Spinal cord (tissue), 10 donors: Measurements from ENCODE around the gene KRT79. TPM values are rescaled to one million over a fixed set of nuclear protein-coding genes. Genes with fewer than 3 reads are reported as not detected.

Experiments
- DNase-seq, 6 donors: peaks; one replicate each; pipeline versions ENCODE4 v3.0.0 to v3.0.0-alpha.2; 2013 to 2015; ENCODE audit warnings: low spot score in 6 of 6, low read depth in 4 of 6
- H3K27ac ChIP-seq: one replicate; pipeline ENCODE4 v1.5.1; 2013; ENCODE audit warnings: low read depth, low read length, control low read depth
- H3K27me3 ChIP-seq: one replicate; pipeline ENCODE4 v1.6.1; 2013; ENCODE audit warnings: low read length; ENCODE audit not compliant: control insufficient read depth, insufficient read depth
- H3K36me3 ChIP-seq: one replicate; pipeline ENCODE4 v1.6.1; 2013; ENCODE audit warnings: low read length; ENCODE audit not compliant: control insufficient read depth, insufficient read depth
- H3K4me1 ChIP-seq: one replicate; pipeline ENCODE4 v1.6.1; 2013; ENCODE audit warnings: low read length; ENCODE audit not compliant: control insufficient read depth, insufficient read depth
- H3K4me3 ChIP-seq: one replicate; pipeline ENCODE4 v1.5.1; 2013; ENCODE audit warnings: low read depth, low read length, control low read depth
- H3K9me3 ChIP-seq: one replicate; pipeline ENCODE4 v1.6.1; 2013; ENCODE audit warnings: low read length; ENCODE audit not compliant: control insufficient read depth, insufficient read depth
- WGBS: methylation state at CpG from one replicate; pipeline ENCODE4 v1.1.5; 2013; ENCODE audit warnings: missing lambda C conversion rate; ENCODE audit not compliant: insufficient coverage; 5-methylcytosine and 5-hydroxymethylcytosine counted together
- polyA plus RNA-seq, 2 donors: library from polyadenylated mRNA; unstranded; fragments of 120-200 nt; gene quantifications; one replicate each; pipeline ENCODE4 v1.2.1, GENCODE V29; 2013; ENCODE audit not compliant: insufficient read length in 2 of 2
- total RNA-seq, 2 donors: library from RNA; depleted of rRNA in 1 of 2; stranded (reverse); fragments of 120-200 nt in 1 of 2; fragments of >200 nt in 1 of 2; gene quantifications; one replicate each; pipeline versions ENCODE4 v1.2.3 to v1.2.4, GENCODE V29; 2013 to 2014
- donor health status: healthy.

KRT79 gene
- total and polyA plus RNA-seq, 4 donors = 0.10 to 1.4 (median 0.83) TPM

DNA sequence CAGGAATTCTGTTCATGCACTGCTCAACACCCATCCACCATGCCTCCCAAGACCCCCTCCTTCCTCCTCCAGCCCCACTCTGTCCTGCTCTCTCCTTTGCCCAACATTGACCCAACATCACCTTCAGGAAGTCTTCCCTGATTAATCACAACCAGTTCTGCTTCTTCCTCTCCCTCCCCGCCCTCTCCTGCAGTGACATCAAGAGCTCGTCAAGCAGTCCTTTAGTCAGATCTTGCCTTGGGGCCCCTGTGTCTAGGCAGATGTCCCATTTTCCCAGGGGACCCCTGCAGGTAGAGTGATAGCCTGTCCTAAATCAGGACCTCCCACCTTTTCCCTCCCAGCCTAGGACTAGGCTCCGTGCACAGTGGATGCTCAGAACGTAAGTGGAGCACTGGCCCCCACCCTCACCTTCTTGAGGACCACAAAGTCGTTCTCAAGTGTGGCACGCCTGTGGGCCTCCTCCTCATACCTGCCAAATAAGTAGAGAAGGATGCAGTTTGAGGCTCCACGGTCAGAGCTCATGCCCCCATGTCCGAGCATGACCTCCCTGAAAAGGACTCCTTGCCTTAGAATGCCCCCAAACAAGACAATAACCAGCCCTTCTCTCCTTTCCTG lies 12.4 kb upstream of the KRT79 start:
- H3K9me3 ChIP-seq = no peaks in the 10 kb centered on the region
- peaks cover 2% of the 10 kb centered on the region for H3K27me3 ChIP-seq
- no peak overlapping the region for H3K27ac ChIP-seq
- 80% methylated on average over 8 of the region's 8 CpGs for WGBS
- no peak overlapping the region for H3K4me3 ChIP-seq
- no peak for DNase-seq
- H3K36me3 ChIP-seq = no peaks in the 10 kb centered on the region
- H3K4me1 ChIP-seq = no peaks in the 10 kb centered on the region

DNA sequence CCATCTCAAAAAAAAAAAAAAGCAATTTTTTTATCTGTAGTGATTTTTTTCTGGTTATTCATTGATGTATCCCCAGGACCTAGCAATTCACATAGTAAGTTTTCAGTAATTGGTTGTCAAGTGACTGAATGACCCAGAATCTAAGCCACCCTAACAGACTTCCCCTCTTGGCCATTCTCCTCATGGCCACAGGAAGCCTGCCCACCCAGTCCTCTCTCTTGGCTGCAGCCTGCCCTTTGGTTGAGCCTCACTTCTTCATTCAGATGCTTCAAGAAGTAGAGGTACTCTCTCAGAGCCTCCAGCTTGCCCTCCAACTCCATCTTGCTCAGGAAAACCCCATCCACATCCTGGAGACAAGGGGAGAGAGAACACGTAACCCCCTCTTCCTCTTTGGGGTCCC lies 11.8 kb upstream of the KRT79 start:
- Histone ChIP-seq H3K27ac (no peak overlapping the region), H3K4me1 (no peaks in the 10 kb centered on the region), H3K9me3 (no peaks in the 10 kb centered on the region), H3K27me3 (peaks cover 2% of the 10 kb centered on the region), H3K4me3 (no peak overlapping the region), H3K36me3 (no peaks in the 10 kb centered on the region)
- WGBS = 100% methylated on average over 1 of the region's 1 CpG
- DNase-seq = no peak

DNA sequence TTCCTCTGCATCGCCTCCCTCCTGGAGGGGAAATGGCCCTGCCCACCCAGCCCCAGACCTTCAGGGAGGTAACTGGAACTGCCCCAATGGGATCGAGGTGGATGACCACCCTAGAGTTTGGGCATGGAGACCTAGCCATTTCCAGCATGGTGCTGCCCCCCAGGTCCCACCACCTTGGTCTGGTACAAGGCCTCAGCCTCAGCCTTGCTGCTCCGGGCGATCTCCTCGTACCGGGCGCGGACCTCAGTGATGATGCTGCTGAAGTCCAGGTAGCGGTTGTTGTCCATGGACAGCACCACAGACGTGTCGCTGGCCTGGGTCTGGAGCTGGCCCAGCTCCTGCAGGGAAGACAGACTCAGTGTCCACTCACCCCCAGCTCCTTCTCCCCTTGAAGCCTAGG lies 10.3 kb upstream of the KRT79 start:
- Histone ChIP-seq H3K4me1 (peaks cover 4% of the 10 kb centered on the region), H3K27me3 (no peaks in the 10 kb centered on the region), H3K4me3 (no peak overlapping the region), H3K9me3 (no peaks in the 10 kb centered on the region), H3K27ac (no peak overlapping the region), H3K36me3 (no peaks in the 10 kb centered on the region)
- DNase-seq = no peak
- WGBS = 95% methylated on average over 11 of the region's 11 CpGs

DNA sequence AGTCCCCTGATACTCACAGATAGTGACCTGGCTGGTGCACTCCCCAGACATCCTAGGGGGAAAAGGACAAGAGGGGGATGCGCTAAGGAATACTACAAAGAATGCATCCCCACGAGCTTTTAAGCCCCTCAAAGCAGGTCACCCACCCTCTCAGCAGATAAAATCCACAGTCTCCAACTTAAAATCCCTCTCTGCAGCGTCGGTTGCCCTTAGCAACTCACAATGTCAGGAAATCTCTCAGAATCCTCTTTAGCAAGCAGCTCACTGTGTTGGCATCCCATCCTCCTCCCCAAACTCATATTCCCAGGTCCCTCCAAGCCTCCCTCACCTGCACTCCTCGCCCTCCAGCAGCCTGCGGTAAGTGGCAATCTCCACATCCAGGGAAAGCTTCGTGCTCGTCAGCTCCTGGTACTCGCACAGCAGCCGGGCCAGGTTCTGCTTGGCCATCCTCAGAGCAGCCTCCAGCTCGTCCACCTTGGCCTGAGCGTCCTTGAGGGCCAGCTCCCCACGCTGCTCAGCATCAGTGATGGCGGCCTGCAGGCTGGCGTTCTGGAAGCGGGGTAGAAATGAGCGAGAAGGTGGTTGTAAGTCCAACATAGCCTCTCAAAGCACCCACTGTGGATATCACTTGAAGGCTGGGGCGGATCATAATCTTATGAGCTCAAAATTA lies 5.5 kb upstream of the KRT79 start:
- peak in 1 of 6 donors; percentile 47 for DNase-seq
- Histone ChIP-seq H3K27ac (no peak overlapping the region), H3K36me3 (no peaks in the 10 kb centered on the region), H3K9me3 (no peaks in the 10 kb centered on the region), H3K27me3 (no peaks in the 10 kb centered on the region), H3K4me3 (no peak overlapping the region), H3K4me1 (peaks cover 17% of the 10 kb centered on the region)
- 69% methylated on average over 17 of the region's 18 CpGs for WGBS

DNA sequence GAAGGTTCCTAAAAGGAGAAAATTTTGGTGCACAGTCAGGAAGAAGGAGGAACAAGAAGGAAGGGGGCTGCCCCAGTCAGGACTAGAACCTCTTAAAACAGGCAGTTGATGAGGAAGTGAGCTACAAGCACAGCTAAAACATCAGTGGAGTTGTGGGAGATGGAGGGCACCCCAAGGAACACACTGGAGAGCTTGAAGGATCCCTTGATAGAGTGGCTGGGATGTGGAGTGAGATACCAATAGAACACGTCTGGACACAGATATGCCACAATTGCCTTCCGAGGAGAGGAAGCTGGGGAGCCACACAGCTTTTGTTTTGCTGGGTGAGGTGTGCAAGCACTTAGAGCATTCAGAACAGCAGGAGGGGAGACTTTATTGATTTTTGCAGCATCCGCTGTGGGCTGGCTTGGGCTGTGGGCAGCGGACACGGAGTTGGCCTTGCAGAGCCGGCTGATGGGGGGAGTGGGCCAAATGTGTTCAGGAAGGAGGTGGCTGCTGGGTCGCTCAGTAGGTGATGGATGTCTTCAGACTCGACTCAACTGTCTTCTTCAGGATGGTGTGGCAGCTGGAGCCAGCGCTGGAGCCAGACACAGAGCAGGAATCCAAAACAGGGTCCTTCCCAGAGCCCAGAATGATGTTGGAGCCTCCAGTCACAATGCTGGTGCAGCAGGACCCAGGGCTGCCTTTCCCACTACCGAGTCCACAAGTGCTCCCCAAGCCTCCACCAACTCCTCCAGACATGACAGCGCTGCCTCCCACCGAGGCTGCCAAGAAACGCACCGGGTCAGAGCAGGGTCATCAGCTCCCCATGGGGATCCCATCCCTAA lies 4.7 kb upstream of the KRT79 start:
- no peak for DNase-seq
- H3K9me3 ChIP-seq = no peaks in the 10 kb centered on the region
- 35% methylated on average over 13 of the region's 14 CpGs for WGBS
- H3K4me3 ChIP-seq = no peak overlapping the region
- H3K27ac ChIP-seq = no peak overlapping the region
- no peaks in the 10 kb centered on the region for H3K36me3 ChIP-seq
- peaks cover 18% of the 10 kb centered on the region for H3K4me1 ChIP-seq
- no peaks in the 10 kb centered on the region for H3K27me3 ChIP-seq

DNA sequence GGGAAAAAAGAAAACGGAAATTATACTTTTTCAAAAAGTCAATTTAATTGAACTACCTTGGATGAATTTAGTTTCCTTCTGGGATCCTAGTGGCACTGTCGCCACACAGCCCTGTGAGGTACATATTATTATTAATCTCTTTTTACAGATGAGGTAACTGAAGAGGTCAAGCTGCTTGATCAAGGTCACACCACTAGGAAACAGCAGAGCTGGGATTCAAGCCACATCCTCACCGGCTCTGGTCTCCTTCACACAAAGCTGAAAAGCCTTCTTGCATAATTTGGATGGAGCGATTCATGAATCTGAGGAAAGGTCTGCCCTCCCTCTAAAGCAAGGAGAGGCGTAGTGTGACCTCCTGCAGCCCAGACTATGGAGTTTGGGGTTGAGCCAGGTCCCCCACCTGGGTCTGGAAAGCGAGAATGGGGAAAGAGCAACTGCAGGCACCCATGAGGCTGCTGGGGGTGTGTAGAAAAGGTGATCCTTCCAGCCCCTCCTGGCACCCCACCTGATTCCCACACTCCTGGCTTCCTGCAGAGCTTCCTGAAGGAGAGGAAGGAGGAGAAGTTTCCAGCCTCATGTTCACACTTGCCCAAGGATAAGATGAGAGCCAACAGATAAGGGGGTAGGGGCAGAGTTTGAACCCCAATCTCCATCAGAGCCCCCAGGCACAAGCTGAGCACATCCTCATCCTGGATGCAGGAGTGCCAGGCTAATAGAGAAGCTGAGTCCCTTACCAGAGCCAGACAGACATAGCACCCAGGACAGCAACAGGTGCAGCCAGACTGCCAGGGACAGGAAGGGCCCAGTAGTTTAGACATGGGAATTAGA lies 3.9 kb upstream of the KRT79 start:
- H3K36me3 ChIP-seq = no peaks in the 10 kb centered on the region
- DNase-seq = no peak

DNA sequence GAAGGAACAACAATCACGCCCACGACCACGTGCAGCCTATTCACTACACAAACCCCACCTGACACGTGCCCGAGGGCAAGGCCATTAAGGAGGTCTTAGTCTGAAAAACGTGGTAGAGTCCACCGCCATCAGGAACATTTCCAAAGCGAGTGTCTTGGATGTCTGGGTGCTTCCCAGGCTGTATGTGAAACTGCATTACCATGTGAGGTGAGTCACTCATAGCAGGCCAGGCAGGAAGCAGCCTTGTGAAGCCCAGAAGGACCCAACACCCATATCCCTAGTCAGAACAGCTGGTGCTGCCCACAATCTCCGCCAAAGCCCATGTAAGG lies 3.3 kb upstream of the KRT79 start:
- Histone ChIP-seq H3K27me3 (no peaks in the 10 kb centered on the region), H3K36me3 (no peaks in the 10 kb centered on the region), H3K4me1 (peaks cover 18% of the 10 kb centered on the region), H3K4me3 (no peak overlapping the region), H3K27ac (no peak overlapping the region), H3K9me3 (no peaks in the 10 kb centered on the region)
- DNase-seq = no peak
- WGBS = 81% methylated on average over 4 of the region's 9 CpGs

More for the DNA sequence above, 3.9 kb upstream of the KRT79 start:
- no peak overlapping the region for H3K4me3 ChIP-seq
- WGBS = 81% methylated on average over 4 of the region's 6 CpGs
- H3K4me1 ChIP-seq = peaks cover 18% of the 10 kb centered on the region
- H3K9me3 ChIP-seq = no peaks in the 10 kb centered on the region
- no peaks in the 10 kb centered on the region for H3K27me3 ChIP-seq
- H3K27ac ChIP-seq = no peak overlapping the region

DNA sequence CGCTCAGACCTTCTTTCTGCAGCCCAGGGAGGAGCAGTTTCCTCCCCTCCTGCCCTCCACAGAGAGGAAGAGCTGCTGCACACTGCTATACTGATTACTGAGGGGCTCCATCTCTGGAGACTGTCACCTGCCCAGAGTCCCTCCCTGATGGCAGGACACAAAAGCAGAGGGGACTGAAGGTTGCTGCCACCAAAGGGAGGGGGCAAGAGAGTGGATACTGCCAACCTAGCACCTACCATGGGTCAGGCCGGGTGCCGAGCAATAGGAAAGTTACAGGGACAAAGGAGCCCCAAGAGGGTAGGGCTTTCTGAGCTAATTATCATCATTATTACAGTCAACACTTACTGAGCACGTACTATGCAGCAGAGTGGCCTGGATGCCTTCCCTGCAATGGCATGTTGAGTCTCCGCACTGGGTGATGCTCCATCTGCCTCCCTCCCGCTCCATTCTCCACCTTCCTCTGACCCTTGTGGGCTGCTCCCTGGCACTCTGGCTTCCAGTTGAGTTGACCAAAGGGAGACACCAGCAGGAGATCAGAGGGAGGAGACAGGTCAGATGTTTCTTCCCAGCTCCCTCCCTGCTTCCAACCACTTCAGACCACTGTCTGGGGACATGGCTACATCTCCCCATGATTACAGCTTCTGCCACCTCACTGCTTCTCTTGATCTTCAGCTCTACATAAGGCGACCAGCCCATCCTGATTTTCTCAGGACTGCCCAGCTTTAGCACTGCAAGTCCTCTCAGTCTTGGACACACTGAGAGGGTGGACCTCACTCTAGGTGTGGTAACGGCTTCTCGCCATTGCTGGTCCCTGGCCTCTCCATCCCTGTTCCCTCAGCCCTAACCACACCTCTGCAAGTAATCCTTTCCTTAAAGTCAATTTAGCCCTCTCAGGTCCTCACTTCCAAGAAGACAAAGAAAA lies 2.6 kb upstream of the KRT79 start:
- WGBS = 91% methylated on average over 6 of the region's 9 CpGs
- Histone ChIP-seq H3K27ac (no peak overlapping the region), H3K4me3 (no peak overlapping the region), H3K36me3 (no peaks in the 10 kb centered on the region), H3K9me3 (no peaks in the 10 kb centered on the region), H3K27me3 (no peaks in the 10 kb centered on the region), H3K4me1 (peaks cover 18% of the 10 kb centered on the region)
- no peak for DNase-seq
